CD8-positive, alpha-beta memory T cell (primary cell): ENCODE results near the gene ACTMAP. TPM values are rescaled to one million over a fixed set of nuclear protein-coding genes. Genes with fewer than 3 reads are reported as not detected.
"Not testable (repeated sequence)": the region's sequence is repeated elsewhere in the genome, so short reads cannot be mapped to it uniquely, and the experiment has no call there.

Experiments
- CTCF ChIA-PET: fragments of 350-600 bp; sonication (Branson Sonifier 250); formaldehyde crosslinking; loops from one replicate; lab custom pipeline; 2021; ENCODE audit warnings: antibody characterized with exemption; lab: Charles Lee
- POLR2A ChIA-PET: fragments of 350-600 bp; sonication (Branson Sonifier 250); formaldehyde crosslinking; loops from one replicate; lab custom pipeline; 2021; ENCODE audit warnings: antibody characterized with exemption; lab: Charles Lee
- DNase-seq, 5 donors: peaks; one replicate each; pipeline versions ENCODE4 v3.0.0 to v3.0.0-alpha.2; 2020 to 2022; ENCODE audit warnings: mixed read lengths in 1 of 5
- H3K27ac ChIP-seq: one replicate; pipeline ENCODE4 v1.7.0; 2013; ENCODE audit warnings: low read depth, mild to moderate bottlenecking, low read length, moderate library complexity
- H3K27me3 ChIP-seq: 2 replicates; pipeline ENCODE4 v1.7.0; 2013; ENCODE audit warnings: low read length, mild to moderate bottlenecking; ENCODE audit not compliant: insufficient read depth, poor library complexity, severe bottlenecking
- H3K36me3 ChIP-seq: 2 replicates; pipeline ENCODE4 v1.7.0; 2013; ENCODE audit warnings: mild to moderate bottlenecking, low read length, moderate library complexity; ENCODE audit not compliant: insufficient read depth
- H3K4me1 ChIP-seq: 2 replicates; pipeline ENCODE4 v1.7.0; 2013; ENCODE audit warnings: mild to moderate bottlenecking, low read length, moderate library complexity; ENCODE audit not compliant: insufficient read depth
- H3K4me3 ChIP-seq: 2 replicates; pipeline ENCODE4 v1.7.0; 2013; ENCODE audit warnings: mild to moderate bottlenecking, low read length
- H3K9me3 ChIP-seq: 2 replicates; pipeline ENCODE4 v1.7.0; 2013; ENCODE audit warnings: mild to moderate bottlenecking, low read length
- H3K27ac Mint-ChIP-seq, 8 donors: one replicate each; pipeline ENCODE4 v1.8.0; 2020 to 2021; ENCODE audit warnings: mixed read lengths in 8 of 8, mild to moderate bottlenecking in 6 of 8, inconsistent platforms in 3 of 8, moderate library complexity in 3 of 8
- H3K27me3 Mint-ChIP-seq, 2 donors: one replicate each; pipeline ENCODE4 v1.8.0; 2020 to 2021; ENCODE audit warnings: mixed read lengths in 2 of 2, mild to moderate bottlenecking in 1 of 2, moderate library complexity in 1 of 2
- H3K36me3 Mint-ChIP-seq, 3 donors: one replicate each; pipeline ENCODE4 v1.8.0; 2020 to 2021; ENCODE audit warnings: mixed read lengths in 3 of 3, inconsistent platforms in 1 of 3, mild to moderate bottlenecking in 1 of 3
- H3K4me1 Mint-ChIP-seq, 3 donors: one replicate each; pipeline ENCODE4 v1.8.0; 2020 to 2021; ENCODE audit warnings: mixed read lengths in 3 of 3, inconsistent platforms in 1 of 3, mild to moderate bottlenecking in 1 of 3
- H3K4me3 Mint-ChIP-seq, 7 donors: one replicate each; pipeline ENCODE4 v1.8.0; 2020 to 2021; ENCODE audit warnings: mixed read lengths in 7 of 7, mild to moderate bottlenecking in 6 of 7, moderate library complexity in 4 of 7, inconsistent platforms in 2 of 7
- H3K9me3 Mint-ChIP-seq, 5 donors: one replicate each; pipeline ENCODE4 v1.8.0; 2020 to 2022; ENCODE audit warnings: mixed read lengths in 5 of 5, mild to moderate bottlenecking in 3 of 5, moderate library complexity in 2 of 5, inconsistent platforms in 1 of 5
- polyA plus RNA-seq: library from polyadenylated mRNA; unstranded; fragments of 300-500 nt; fragmentation: Illumina TruSeq; gene quantifications from one replicate; pipeline ENCODE4 v1.2.3, GENCODE V29; 2021
- total RNA-seq, 2 experiments: library from RNA; stranded (reverse); gene quantifications; one replicate each; pipeline ENCODE4 v1.2.3, GENCODE V29; 2021

The ACTMAP gene
- total and polyA plus RNA-seq, 3 experiments from 2014 or later: 2.9 to 10.6 (median 10.3) TPM

DNA sequence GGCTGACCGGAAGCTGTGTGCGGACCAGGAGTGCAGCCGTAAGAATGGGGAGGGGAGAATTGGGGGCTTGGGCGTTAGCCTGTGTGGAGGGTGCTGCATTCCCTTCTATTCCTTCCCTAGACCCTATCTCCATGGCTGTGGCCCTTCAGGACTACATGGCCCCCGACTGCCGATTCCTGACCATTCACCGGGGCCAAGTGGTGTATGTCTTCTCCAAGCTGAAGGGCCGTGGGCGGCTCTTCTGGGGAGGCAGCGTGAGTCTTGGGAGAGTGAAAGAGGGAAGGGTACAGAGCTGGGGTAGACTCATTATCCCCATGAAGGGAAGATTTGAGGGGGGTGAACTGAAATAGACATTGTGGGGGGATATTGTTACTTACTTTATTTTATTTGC, 25.4 kb upstream of the ACTMAP start:
- Histone ChIP-seq H3K4me3 (no peak overlapping the region), H3K4me1 (peaks cover 36% of the 10 kb centered on the region), H3K9me3 (no peaks in the 10 kb centered on the region), H3K36me3 (no peaks in the 10 kb centered on the region), H3K27ac (no peak overlapping the region), H3K27me3 (no peaks in the 10 kb centered on the region)
- H3K4me1 Mint-ChIP-seq: peaks cover 36 to 45% (median 36%) of the 10 kb centered on the region in 3 donors
- peaks cover 0 to 1% of the 10 kb centered on the region in 2 donors for H3K27me3 Mint-ChIP-seq
- H3K27ac Mint-ChIP-seq: peak overlapping the region in 5 of 8 donors; percentile 8 to 72 (median 29)
- H3K36me3 Mint-ChIP-seq: peaks cover 0 to 29% (median 8%) of the 10 kb centered on the region in 3 donors
- no peak for DNase-seq
- no peaks in the 10 kb centered on the region for H3K9me3 Mint-ChIP-seq
- ChIA-PET POLR2A (interaction anchor here (4.1 kb wide), 1 partner anchor 22 kb away, joined by 110 read pairs; the partner anchor contains the start of genes ACTMAP and SNRPA), CTCF (interaction anchor here (0.8 to 3.6 kb wide), 2 partner anchors 12 to 44 kb away, joined by 3 to 28 read pairs; no protein-coding TSS in a partner anchor)
- H3K4me3 Mint-ChIP-seq: peak overlapping the region in 1 of 7 donors; percentile 36

DNA sequence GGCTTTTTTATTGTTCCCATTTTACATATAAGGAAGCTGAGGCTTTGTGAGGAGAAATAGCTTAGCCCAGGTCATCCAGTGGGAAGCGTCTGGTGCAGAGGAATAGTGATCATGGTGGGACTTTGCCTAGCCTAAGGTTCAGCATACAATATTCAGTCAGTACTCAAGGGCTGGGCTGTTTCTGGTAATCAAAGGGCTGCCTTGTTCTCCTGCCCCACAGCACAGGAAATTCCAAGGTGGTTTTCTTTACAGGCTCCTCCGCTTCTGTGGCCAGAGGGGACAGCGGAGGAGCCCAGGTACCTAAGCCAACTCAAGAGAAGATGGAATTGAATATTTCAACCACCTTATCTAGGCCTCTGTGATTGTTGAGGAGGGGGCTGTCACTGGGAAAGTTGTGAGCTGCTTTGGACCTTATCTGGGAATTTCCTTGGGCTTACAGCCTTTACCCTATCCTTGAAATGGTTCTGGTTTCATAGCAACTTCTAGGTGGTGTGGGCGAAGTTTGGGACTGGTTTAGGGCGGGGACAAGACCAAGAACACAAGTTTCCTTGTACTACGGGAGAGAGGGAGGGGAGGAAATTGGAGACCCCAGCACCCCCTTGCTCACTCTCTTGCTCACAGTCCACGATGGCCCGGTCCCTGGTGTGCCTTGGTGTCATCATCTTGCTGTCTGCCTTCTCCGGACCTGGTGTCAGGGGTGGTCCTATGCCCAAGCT, 24.8 kb upstream of the ACTMAP start, which contains the start of gene MIA:
Gene MIA, plus strand, starts transcription at position 606 of the 716 bp plus-strand sequence. Its CDS starts 22 bp downstream, at position 628.
- H3K27ac Mint-ChIP-seq: peak within 1 kb of the TSS in 7 of 8 donors; percentile 8 to 98 (median 72)
- no peaks in the 10 kb centered on the region for H3K27me3 ChIP-seq
- DNase-seq: no peak
- H3K27me3 Mint-ChIP-seq: no peaks in the 10 kb centered on the region
- POLR2A ChIA-PET: no interaction called here
- no peak within 1 kb of the TSS for H3K4me3 ChIP-seq
- CTCF ChIA-PET: interaction anchor here (0.8 to 3.6 kb wide), 2 partner anchors 12 to 44 kb away, joined by 3 to 28 read pairs; no protein-coding TSS in a partner anchor
- H3K27ac ChIP-seq: peak within 1 kb of the TSS; percentile 95
- H3K4me1 ChIP-seq: peaks cover 32% of the 10 kb centered on the region
- peaks cover 34 to 43% (median 39%) of the 10 kb centered on the region in 3 donors for H3K4me1 Mint-ChIP-seq
- H3K36me3 ChIP-seq: no peaks in the 10 kb centered on the region
- peaks cover 0 to 27% (median 8%) of the 10 kb centered on the region in 3 donors for H3K36me3 Mint-ChIP-seq
- peak within 1 kb of the TSS in 3 of 7 donors; percentile 30 to 44 (median 36) for H3K4me3 Mint-ChIP-seq
- H3K9me3 ChIP-seq: no peaks in the 10 kb centered on the region
- no peaks in the 10 kb centered on the region for H3K9me3 Mint-ChIP-seq

DNA sequence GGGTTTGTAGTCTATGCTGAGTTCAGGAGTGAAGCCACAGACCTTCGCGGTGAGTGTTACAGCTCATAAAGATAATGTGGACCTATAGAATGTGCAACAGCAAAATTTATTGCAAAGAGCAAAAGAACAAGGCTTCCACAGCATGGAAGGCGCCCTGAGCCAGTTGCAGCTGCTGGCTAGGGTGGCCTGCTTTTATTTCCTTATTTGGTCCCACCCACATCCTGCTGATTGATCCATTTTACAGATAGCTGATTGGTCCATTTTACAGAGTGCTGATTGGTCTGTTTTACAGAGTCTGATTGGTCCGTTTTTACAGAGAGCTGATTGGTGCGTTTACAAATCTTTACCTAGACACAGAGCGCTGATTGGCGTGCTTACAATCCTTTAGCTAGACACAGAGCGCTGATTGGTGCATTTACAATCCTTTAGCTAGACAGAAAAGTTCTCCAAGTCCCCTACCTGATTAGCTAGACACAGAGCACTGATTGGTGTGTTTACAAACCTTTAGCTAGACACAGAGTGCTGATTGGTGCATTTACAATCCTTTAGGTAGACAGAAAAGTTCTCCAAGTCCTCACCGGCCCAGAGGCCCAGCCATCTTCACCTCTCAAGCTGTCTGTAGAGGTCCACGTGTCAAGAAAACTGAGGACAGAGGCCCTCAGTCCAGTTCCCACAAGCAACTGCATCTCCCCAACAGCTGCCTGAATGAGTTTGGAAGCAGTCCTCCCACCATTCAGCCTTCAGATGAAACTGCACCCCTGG, 21.0 kb upstream of the ACTMAP start:
- H3K27me3 Mint-ChIP-seq, H3K9me3 ChIP-seq, H3K4me1 ChIP-seq, H3K27ac ChIP-seq, H3K36me3 ChIP-seq, H3K27me3 ChIP-seq, H3K9me3 Mint-ChIP-seq, H3K4me3 ChIP-seq: not testable (repeated sequence)
- H3K36me3 Mint-ChIP-seq: peaks cover 0 to 25% (median 8%) of the 10 kb centered on the region in 3 donors
- H3K4me1 Mint-ChIP-seq: peaks cover 13 to 19% (median 13%) of the 10 kb centered on the region in 3 donors
- ChIA-PET POLR2A (interaction anchor here (0.5 to 1.2 kb wide), 3 partner anchors 18 to 30 kb away, joined by 3 to 6 read pairs (median 4); partner anchors contain the start of genes ACTMAP and SNRPA), CTCF (interaction anchor here (0.9 to 1.8 kb wide), 2 partner anchors 11 to 34 kb away, joined by 3 to 6 read pairs; no protein-coding TSS in a partner anchor)
- DNase-seq: peak in 2 of 5 donors; percentile 32 to 35
- H3K27ac Mint-ChIP-seq: peak overlapping the region in 6 of 8 donors; percentile 17 to 86 (median 48)
- peak overlapping the region in 2 of 7 donors; percentile 6 to 49 for H3K4me3 Mint-ChIP-seq

DNA sequence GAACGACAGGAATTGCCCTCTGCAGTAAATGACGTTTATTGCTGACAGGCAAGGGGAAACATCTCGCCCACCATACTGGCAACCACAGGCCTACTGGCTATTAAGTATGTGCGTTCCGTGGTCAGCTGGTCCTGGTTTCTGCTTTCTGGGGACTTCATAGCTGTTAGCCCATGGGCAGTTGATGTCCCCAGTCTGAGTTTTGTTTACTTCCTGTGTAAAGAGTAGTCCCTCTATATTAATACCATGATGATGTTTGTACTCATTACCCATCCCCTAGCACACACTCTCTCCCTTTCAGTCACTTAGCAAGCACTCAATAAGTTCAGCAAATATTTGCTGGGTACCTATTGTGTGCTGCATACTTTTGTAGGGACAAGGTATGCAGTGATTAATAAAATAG, 18.6 kb upstream of the ACTMAP start:
- Mint-ChIP-seq H3K27me3 (no peaks in the 10 kb centered on the region), H3K9me3 (no peaks in the 10 kb centered on the region), H3K27ac (peak overlapping the region in 2 of 8 donors; percentile 19 to 75), H3K4me1 (peaks cover 29 to 38% (median 35%) of the 10 kb centered on the region in 3 donors), H3K4me3 (no peak overlapping the region), H3K36me3 (peaks cover 13 to 46% (median 21%) of the 10 kb centered on the region in 3 donors)
- H3K9me3 ChIP-seq: no peaks in the 10 kb centered on the region
- no peak overlapping the region for H3K4me3 ChIP-seq
- POLR2A ChIA-PET: no interaction called here
- CTCF ChIA-PET: interaction anchor here (1.2 kb wide), 1 partner anchor 10 kb away, joined by 3 read pairs; no protein-coding TSS in a partner anchor
- no peaks in the 10 kb centered on the region for H3K27me3 ChIP-seq
- peak overlapping the region; percentile 4 for H3K27ac ChIP-seq
- H3K4me1 ChIP-seq: peaks cover 27% of the 10 kb centered on the region
- no peak for DNase-seq
- H3K36me3 ChIP-seq: peaks cover 23% of the 10 kb centered on the region

DNA sequence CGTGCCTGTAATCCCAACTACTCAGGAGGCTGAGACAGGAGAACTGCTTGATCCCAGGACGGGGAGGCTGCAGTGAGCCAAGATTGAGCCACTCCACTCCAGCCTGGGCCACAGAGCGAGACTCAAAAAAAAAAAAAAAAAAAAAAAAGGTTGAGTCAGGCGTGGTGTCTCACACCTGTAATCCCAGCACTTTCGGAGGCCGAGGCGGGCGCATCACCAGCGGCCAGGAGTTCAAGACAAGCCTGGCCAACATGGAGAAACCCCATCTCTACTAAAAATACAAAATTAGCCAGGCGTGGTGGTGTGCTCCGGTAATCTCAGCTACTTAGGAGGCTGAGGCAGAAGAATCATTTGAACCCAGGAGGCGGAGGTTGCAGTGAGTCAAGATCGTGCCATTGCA, 16.1 kb upstream of the ACTMAP start:
- CTCF ChIA-PET: interaction anchor here (1.0 to 1.6 kb wide), 3 partner anchors 12 to 53 kb away, joined by 3 to 5 read pairs (median 3); partner anchors contain the start of gene RAB4B
- H3K4me1 Mint-ChIP-seq: peaks cover 45 to 61% (median 57%) of the 10 kb centered on the region in 3 donors
- not testable (repeated sequence) for H3K9me3 ChIP-seq

DNA sequence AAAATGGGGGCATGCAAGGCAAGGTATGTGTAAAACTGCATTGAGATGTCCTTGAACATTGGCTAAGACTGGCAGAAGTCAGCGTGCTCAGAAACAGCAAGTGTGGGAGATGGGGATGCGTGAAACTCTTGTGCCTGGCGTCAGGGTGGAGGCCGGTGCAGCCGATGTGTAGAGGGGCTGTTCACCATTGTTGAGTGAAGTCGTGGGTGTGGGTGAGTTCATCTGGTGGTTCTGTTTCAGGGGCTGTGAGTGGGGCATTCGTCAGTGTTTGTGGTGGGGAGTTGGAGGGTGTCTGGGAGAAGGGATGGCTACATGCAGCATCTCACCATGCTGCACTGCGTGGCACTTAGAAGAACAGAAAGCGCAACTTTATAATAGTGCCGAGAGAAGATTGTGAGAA, 13.7 kb upstream of the ACTMAP start:
- H3K9me3 Mint-ChIP-seq: no peaks in the 10 kb centered on the region
- POLR2A ChIA-PET: interaction anchor here (0.6 kb wide), 1 partner anchor 10 kb away, joined by 3 read pairs; no protein-coding TSS in a partner anchor
- no peaks in the 10 kb centered on the region for H3K27me3 ChIP-seq
- H3K36me3 ChIP-seq: peaks cover 65% of the 10 kb centered on the region
- DNase-seq: no peak
- H3K4me1 Mint-ChIP-seq: peaks cover 42 to 63% (median 59%) of the 10 kb centered on the region in 3 donors
- peaks cover 21 to 77% (median 31%) of the 10 kb centered on the region in 3 donors for H3K36me3 Mint-ChIP-seq
- CTCF ChIA-PET: no interaction called here
- H3K9me3 ChIP-seq: no peaks in the 10 kb centered on the region
- H3K4me3 ChIP-seq: no peak overlapping the region
- H3K27ac Mint-ChIP-seq: peak overlapping the region; percentile 51 to 96 (median 90)
- H3K27ac ChIP-seq: no peak overlapping the region
- H3K4me3 Mint-ChIP-seq: peak overlapping the region in 4 of 7 donors; percentile 8 to 83 (median 38)
- peaks cover 28% of the 10 kb centered on the region for H3K4me1 ChIP-seq
- no peaks in the 10 kb centered on the region for H3K27me3 Mint-ChIP-seq

More for the DNA sequence above, 16.1 kb upstream of the ACTMAP start:
- not testable (repeated sequence) for H3K9me3 Mint-ChIP-seq, H3K27ac ChIP-seq, H3K4me3 ChIP-seq, H3K27me3 ChIP-seq, H3K4me3 Mint-ChIP-seq, H3K27me3 Mint-ChIP-seq, DNase-seq
- H3K27ac Mint-ChIP-seq: peak overlapping the region in 2 of 8 donors; percentile 21 to 72
- peaks cover 21 to 66% (median 29%) of the 10 kb centered on the region in 3 donors for H3K36me3 Mint-ChIP-seq
- Histone ChIP-seq H3K36me3 (peaks cover 47% of the 10 kb centered on the region), H3K4me1 (peaks cover 33% of the 10 kb centered on the region)
- POLR2A ChIA-PET: interaction anchor here (1.2 kb wide), 1 partner anchor 12 kb away, joined by 3 read pairs; the partner anchor contains the start of gene RAB4B

DNA sequence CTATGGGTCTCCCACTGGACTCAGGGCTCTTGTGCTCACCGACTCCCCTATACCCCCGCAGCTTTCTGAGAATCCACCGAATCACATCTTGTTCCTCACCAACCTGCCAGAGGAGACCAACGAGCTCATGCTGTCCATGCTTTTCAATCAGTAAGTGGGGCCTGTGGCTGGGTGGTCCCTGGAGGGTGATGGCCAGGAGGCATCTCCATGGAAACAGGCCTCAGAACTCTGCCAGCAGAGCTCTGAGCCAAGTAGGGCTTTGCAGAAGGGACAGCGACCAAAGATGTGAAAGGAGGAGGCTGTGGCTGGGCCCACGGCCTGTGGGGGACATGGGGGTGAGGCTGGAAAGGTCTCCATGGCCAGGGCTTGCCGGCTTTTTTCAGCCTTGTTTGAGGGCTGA, 13.2 kb upstream of the ACTMAP start:
- H3K4me1 ChIP-seq: peaks cover 28% of the 10 kb centered on the region
- no peaks in the 10 kb centered on the region for H3K27me3 Mint-ChIP-seq
- ChIA-PET CTCF (no interaction called here), POLR2A (no interaction called here)
- H3K27me3 ChIP-seq: no peaks in the 10 kb centered on the region
- peak overlapping the region in 1 of 7 donors; percentile 51 for H3K4me3 Mint-ChIP-seq
- H3K36me3 Mint-ChIP-seq: peaks cover 21 to 77% (median 31%) of the 10 kb centered on the region in 3 donors
- peaks cover 42 to 62% (median 59%) of the 10 kb centered on the region in 3 donors for H3K4me1 Mint-ChIP-seq
- H3K27ac Mint-ChIP-seq: peak overlapping the region; percentile 51 to 96 (median 90)
- no peak for DNase-seq
- no peaks in the 10 kb centered on the region for H3K9me3 ChIP-seq
- H3K4me3 ChIP-seq: no peak overlapping the region
- H3K27ac ChIP-seq: no peak overlapping the region
- H3K36me3 ChIP-seq: peaks cover 65% of the 10 kb centered on the region
- no peaks in the 10 kb centered on the region for H3K9me3 Mint-ChIP-seq
